Astrocyte (in vitro differentiated cells and primary cell): ENCODE data around the gene KIAA1217. TPM values are rescaled to one million over a fixed set of nuclear protein-coding genes. Genes with fewer than 3 reads are reported as not detected.

Experiments
- DNase-seq: peaks from one replicate; pipeline ENCODE4 v3.0.0-alpha.2; 2010; ENCODE audit warnings: low read depth
- FAIRE-seq: peaks from 2 replicates; lab custom pipeline; 2011; peaks lifted over from hg19 to GRCh38; lab: Jason Lieb, UNC
- H2AFZ ChIP-seq: 2 replicates; pipeline ENCODE4 v1.6.0; 2012; ENCODE audit warnings: low read depth, low read length, inconsistent platforms
- H3K27ac ChIP-seq: 2 replicates; pipeline ENCODE4 v1.5.1; 2011; ENCODE audit warnings: low read depth, low read length, inconsistent platforms
- H3K27me3 ChIP-seq: 2 replicates; pipeline ENCODE4 v1.6.0; 2011; ENCODE audit warnings: low read length, inconsistent platforms; ENCODE audit not compliant: insufficient read depth
- H3K36me3 ChIP-seq: 2 replicates; pipeline ENCODE4 v1.5.1; 2011; ENCODE audit warnings: low read length, inconsistent platforms; ENCODE audit not compliant: insufficient read depth
- H3K4me1 ChIP-seq: 2 replicates; pipeline ENCODE4 v1.5.1; 2011; ENCODE audit warnings: low read length, inconsistent platforms; ENCODE audit not compliant: insufficient read depth
- H3K4me2 ChIP-seq: 2 replicates; pipeline ENCODE4 v1.6.0; 2012; ENCODE audit warnings: low read length, inconsistent platforms
- H3K4me3 ChIP-seq: 2 replicates; pipeline ENCODE4 v1.5.1; 2011; ENCODE audit warnings: low read depth, mild to moderate bottlenecking, low read length, inconsistent platforms; ENCODE audit not compliant: insufficient read depth
- H3K79me2 ChIP-seq: 2 replicates; pipeline ENCODE4 v1.6.0; 2012; ENCODE audit warnings: mild to moderate bottlenecking, low read length, inconsistent platforms; ENCODE audit not compliant: insufficient read depth
- H3K9ac ChIP-seq: 2 replicates; pipeline ENCODE4 v1.6.0; 2012; ENCODE audit warnings: mild to moderate bottlenecking, low read length, inconsistent platforms
- H3K9me3 ChIP-seq: 2 replicates; pipeline ENCODE4 v1.5.1; 2012; ENCODE audit warnings: low read depth, mild to moderate bottlenecking, low read length, inconsistent platforms; ENCODE audit not compliant: insufficient read depth
- H4K20me1 ChIP-seq: 2 replicates; pipeline ENCODE4 v1.6.0; 2012; ENCODE audit warnings: low read length, inconsistent platforms; ENCODE audit not compliant: insufficient read depth
- H3K27ac Mint-ChIP-seq: one replicate; pipeline ENCODE4 v1.8.0; 2021; ENCODE audit warnings: mild to moderate bottlenecking, mixed read lengths; ENCODE audit not compliant: unreplicated experiment
- H3K27me3 Mint-ChIP-seq: one replicate; pipeline ENCODE4 v1.8.0; 2021; ENCODE audit warnings: low read depth, mixed read lengths; ENCODE audit not compliant: unreplicated experiment
- H3K36me3 Mint-ChIP-seq: one replicate; pipeline ENCODE4 v1.8.0; 2021; ENCODE audit warnings: low read depth, mixed read lengths; ENCODE audit not compliant: unreplicated experiment
- H3K4me1 Mint-ChIP-seq: one replicate; pipeline ENCODE4 v1.8.0; 2021; ENCODE audit warnings: low read depth, mixed read lengths; ENCODE audit not compliant: unreplicated experiment
- H3K4me3 Mint-ChIP-seq: one replicate; pipeline ENCODE4 v1.8.0; 2021; ENCODE audit warnings: mild to moderate bottlenecking, moderate library complexity, mixed read lengths; ENCODE audit not compliant: unreplicated experiment
- H3K9me3 Mint-ChIP-seq: one replicate; pipeline ENCODE4 v1.8.0; 2021; ENCODE audit warnings: mild to moderate bottlenecking, mixed read lengths; ENCODE audit not compliant: unreplicated experiment
- EZH2 ChIP-seq: IDR thresholded peaks from 2 replicates; pipeline ENCODE4 v1.6.1; 2012; ENCODE audit warnings: mild to moderate bottlenecking, low read length, inconsistent platforms; ENCODE audit not compliant: insufficient read depth
- total RNA-seq: library from RNA; stranded (reverse); gene quantifications from 2 replicates; pipeline ENCODE4 v1.2.1, GENCODE V29; 2021
- TF ChIP-seq, protein P1 (sequence below): IDR thresholded peaks from 2 replicates; pipeline ENCODE4 v1.5.1; 2011; ENCODE audit warnings: low read depth, mild to moderate bottlenecking, inconsistent platforms, low read length, moderate library complexity; ENCODE audit not compliant: insufficient read depth

Gene KIAA1217
- total RNA-seq, 1 donor from 2014 or later = 31.8 TPM

DNA sequence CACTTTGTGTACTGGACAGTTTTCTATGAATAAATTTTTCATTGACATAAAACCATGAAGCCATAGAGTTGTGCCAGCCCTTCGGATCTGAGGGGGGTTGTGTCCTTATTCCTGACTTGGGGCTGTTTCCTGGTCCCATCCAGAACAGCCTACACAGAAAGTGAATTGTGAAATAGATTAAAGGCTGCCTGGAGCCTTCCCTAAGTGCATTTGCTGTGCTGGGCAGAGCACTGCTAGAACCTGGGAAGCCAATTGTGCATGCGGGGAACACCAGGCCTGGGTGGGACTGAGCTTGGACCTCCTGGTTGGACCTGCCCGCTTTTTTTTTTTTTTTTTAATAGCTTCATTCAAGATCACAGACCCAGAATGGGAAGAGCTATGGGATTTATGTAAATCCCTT is 275.8 kb downstream of the KIAA1217 start:
- no peak overlapping the region for H3K4me2 ChIP-seq
- no peak overlapping the region for H2AFZ ChIP-seq
- no peaks in the 10 kb centered on the region for H3K9me3 ChIP-seq
- Mint-ChIP-seq H3K4me1 (peaks cover 19% of the 10 kb centered on the region), H3K9me3 (no peaks in the 10 kb centered on the region), H3K27me3 (no peaks in the 10 kb centered on the region), H3K27ac (peak overlapping the region; percentile 5), H3K4me3 (no peak overlapping the region), H3K36me3 (peaks cover 47% of the 10 kb centered on the region)
- DNase-seq = no peak
- H4K20me1 ChIP-seq = peaks cover 77% of the 10 kb centered on the region
- no peak overlapping the region for H3K4me3 ChIP-seq
- FAIRE-seq = no peak
- no peaks in the 10 kb centered on the region for H3K27me3 ChIP-seq
- no peak overlapping the region for H3K9ac ChIP-seq
- peaks cover 9% of the 10 kb centered on the region for H3K4me1 ChIP-seq
- peaks cover 7% of the 10 kb centered on the region for H3K36me3 ChIP-seq
- peaks cover 47% of the 10 kb centered on the region for H3K79me2 ChIP-seq
- H3K27ac ChIP-seq = no peak overlapping the region
- TF ChIP-seq, protein P1, sequence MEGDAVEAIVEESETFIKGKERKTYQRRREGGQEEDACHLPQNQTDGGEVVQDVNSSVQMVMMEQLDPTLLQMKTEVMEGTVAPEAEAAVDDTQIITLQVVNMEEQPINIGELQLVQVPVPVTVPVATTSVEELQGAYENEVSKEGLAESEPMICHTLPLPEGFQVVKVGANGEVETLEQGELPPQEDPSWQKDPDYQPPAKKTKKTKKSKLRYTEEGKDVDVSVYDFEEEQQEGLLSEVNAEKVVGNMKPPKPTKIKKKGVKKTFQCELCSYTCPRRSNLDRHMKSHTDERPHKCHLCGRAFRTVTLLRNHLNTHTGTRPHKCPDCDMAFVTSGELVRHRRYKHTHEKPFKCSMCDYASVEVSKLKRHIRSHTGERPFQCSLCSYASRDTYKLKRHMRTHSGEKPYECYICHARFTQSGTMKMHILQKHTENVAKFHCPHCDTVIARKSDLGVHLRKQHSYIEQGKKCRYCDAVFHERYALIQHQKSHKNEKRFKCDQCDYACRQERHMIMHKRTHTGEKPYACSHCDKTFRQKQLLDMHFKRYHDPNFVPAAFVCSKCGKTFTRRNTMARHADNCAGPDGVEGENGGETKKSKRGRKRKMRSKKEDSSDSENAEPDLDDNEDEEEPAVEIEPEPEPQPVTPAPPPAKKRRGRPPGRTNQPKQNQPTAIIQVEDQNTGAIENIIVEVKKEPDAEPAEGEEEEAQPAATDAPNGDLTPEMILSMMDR = no peak
- no peak for TF ChIP-seq EZH2

DNA sequence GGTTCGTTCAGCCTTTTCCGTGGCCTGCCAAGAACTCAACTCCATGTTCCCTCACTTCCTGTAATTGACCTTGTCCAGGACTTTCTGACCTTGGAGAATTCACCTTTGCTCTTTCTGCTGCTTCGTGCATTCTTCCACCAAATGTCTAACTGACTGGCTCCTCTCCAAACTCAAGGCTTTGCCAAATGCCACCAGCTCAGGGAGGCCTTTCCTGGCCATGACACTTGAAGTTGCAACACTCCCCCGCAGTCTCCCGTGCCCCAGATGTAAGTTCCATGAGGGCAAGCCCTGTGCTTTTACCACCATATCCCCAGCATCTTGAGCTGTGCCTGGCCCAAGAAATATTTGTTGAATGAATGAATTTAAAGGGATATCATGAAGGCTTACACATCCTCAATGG is 276.4 kb downstream of the KIAA1217 start:
- peaks cover 74% of the 10 kb centered on the region for H4K20me1 ChIP-seq

DNA sequence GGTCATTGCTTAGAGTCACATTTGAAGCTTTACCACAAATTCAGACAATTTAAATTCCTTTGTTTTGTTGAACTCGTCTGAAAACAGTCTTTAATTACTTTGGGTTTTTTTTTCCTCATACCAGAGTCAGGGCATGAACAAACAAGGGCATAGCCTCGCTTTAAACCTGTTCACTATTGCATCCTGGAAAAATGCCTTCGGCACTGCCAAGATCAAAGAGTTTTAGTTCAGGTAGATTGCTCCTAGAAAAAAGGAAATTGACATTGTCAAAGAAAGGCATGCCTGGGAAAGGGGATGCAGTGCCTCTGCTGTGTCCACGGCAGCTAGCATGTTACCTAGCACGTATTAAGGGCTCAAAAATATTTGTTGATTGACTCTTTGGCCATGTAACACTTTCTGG is 279.7 kb downstream of the KIAA1217 start:
- Mint-ChIP-seq H3K27ac (peak overlapping the region; percentile 26), H3K36me3 (peaks cover 28% of the 10 kb centered on the region), H3K4me1 (peaks cover 20% of the 10 kb centered on the region), H3K4me3 (no peak overlapping the region), H3K27me3 (no peaks in the 10 kb centered on the region), H3K9me3 (no peaks in the 10 kb centered on the region)
- TF ChIP-seq, protein P1 = no peak
- no peak for TF ChIP-seq EZH2
- Histone ChIP-seq H3K36me3 (peaks cover 7% of the 10 kb centered on the region), H4K20me1 (peaks cover 74% of the 10 kb centered on the region), H3K27me3 (no peaks in the 10 kb centered on the region), H3K4me3 (no peak overlapping the region), H3K4me1 (peaks cover 7% of the 10 kb centered on the region), H3K9ac (no peak overlapping the region), H2AFZ (no peak overlapping the region), H3K79me2 (peaks cover 32% of the 10 kb centered on the region), H3K9me3 (no peaks in the 10 kb centered on the region), H3K27ac (no peak overlapping the region), H3K4me2 (no peak overlapping the region)
- no peak for FAIRE-seq
- DNase-seq = no peak

More for the DNA sequence above, 276.4 kb downstream of the KIAA1217 start:
- Histone ChIP-seq H3K4me2 (no peak overlapping the region), H3K9ac (no peak overlapping the region), H2AFZ (no peak overlapping the region), H3K36me3 (peaks cover 7% of the 10 kb centered on the region), H3K27me3 (no peaks in the 10 kb centered on the region), H3K4me3 (no peak overlapping the region), H3K9me3 (no peaks in the 10 kb centered on the region), H3K27ac (no peak overlapping the region), H3K4me1 (peaks cover 9% of the 10 kb centered on the region), H3K79me2 (peaks cover 43% of the 10 kb centered on the region)
- TF ChIP-seq, protein P1 = no peak
- TF ChIP-seq EZH2 = no peak
- H3K36me3 Mint-ChIP-seq = peaks cover 45% of the 10 kb centered on the region
- H3K27ac Mint-ChIP-seq = peak overlapping the region; percentile 70
- no peak overlapping the region for H3K4me3 Mint-ChIP-seq
- no peaks in the 10 kb centered on the region for H3K9me3 Mint-ChIP-seq
- H3K27me3 Mint-ChIP-seq = no peaks in the 10 kb centered on the region
- FAIRE-seq (no peak), DNase-seq (no peak)
- peaks cover 19% of the 10 kb centered on the region for H3K4me1 Mint-ChIP-seq
